ENCODE results near the gene THBS3. TPM values are rescaled to one million over a fixed set of nuclear protein-coding genes. Genes with fewer than 3 reads are reported as not detected.
A peak's percentile ranks its signal among the peaks of the same experiment; 100 is the strongest.

Gene THBS3
- total and polyA plus RNA-seq, 9 of the 15 experiments (the other 6 are each of a cell fraction or from before 2014, with no cell fraction given), result 0.59 to 8.3 (median 3.2) TPM

DNA sequence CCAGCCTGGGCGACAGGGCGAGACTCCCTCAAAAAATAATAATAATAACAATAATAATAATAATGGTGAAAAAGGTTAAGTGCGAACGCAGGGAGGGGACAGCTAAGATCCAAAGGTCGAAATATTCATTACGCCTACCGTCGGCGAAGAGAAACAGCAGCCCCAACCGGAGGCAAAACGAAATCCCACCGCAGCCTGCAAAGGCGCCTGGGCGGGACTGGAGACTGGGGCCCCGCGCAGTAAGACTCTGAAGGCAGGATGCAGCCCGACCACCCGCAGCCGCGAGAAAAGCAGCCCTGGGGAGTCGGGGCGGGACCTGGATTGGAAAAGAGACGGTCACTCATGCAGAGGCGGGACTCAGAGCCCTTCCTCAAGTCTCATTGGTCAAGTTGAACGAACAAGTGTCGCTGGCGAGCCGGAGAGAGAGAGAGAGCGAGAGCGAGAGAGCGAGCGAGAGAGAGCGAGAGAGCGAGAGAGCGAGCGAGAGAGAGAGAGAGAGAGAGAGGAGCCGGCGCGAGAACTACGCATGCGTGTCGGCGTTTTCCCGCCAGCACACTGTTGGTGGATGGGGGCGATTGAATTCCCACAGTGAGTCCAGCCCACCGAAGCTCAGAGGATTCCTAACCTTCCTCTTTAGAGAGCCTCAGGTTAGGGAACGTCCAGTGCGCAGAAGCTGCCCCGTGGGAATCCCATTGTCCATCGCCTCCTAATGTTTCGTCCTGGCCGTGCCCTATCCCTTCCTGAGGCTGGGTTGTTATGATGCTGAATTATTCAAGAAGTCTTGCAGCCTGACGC is 36.9 kb upstream of the THBS3 start (continued):
- TF ChIP-seq, protein P1, sequence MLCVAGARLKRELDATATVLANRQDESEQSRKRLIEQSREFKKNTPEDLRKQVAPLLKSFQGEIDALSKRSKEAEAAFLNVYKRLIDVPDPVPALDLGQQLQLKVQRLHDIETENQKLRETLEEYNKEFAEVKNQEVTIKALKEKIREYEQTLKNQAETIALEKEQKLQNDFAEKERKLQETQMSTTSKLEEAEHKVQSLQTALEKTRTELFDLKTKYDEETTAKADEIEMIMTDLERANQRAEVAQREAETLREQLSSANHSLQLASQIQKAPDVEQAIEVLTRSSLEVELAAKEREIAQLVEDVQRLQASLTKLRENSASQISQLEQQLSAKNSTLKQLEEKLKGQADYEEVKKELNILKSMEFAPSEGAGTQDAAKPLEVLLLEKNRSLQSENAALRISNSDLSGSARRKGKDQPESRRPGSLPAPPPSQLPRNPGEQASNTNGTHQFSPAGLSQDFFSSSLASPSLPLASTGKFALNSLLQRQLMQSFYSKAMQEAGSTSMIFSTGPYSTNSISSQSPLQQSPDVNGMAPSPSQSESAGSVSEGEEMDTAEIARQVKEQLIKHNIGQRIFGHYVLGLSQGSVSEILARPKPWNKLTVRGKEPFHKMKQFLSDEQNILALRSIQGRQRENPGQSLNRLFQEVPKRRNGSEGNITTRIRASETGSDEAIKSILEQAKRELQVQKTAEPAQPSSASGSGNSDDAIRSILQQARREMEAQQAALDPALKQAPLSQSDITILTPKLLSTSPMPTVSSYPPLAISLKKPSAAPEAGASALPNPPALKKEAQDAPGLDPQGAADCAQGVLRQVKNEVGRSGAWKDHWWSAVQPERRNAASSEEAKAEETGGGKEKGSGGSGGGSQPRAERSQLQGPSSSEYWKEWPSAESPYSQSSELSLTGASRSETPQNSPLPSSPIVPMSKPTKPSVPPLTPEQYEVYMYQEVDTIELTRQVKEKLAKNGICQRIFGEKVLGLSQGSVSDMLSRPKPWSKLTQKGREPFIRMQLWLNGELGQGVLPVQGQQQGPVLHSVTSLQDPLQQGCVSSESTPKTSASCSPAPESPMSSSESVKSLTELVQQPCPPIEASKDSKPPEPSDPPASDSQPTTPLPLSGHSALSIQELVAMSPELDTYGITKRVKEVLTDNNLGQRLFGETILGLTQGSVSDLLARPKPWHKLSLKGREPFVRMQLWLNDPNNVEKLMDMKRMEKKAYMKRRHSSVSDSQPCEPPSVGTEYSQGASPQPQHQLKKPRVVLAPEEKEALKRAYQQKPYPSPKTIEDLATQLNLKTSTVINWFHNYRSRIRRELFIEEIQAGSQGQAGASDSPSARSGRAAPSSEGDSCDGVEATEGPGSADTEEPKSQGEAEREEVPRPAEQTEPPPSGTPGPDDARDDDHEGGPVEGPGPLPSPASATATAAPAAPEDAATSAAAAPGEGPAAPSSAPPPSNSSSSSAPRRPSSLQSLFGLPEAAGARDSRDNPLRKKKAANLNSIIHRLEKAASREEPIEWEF (CRISPR knock-in tag; IDR thresholded peaks at IDR 0.05), result peak; percentile 75; the same call in 1 of the 2 replicates
- TF ChIP-seq CTBP1 (IDR thresholded peaks at IDR 0.05; ENCODE audit: borderline replicate concordance) (peak; percentile 96), HIVEP1 (CRISPR knock-in tag; IDR thresholded peaks at IDR 0.05) (peak; percentile 16; the same call in 1 of the 2 replicates), ZBTB49 (CRISPR knock-in tag; IDR thresholded peaks at IDR 0.05; ENCODE audit: borderline replicate concordance) (peak; percentile 45; the same call in 1 of the 2 replicates), NFE2 (IDR thresholded peaks at IDR 0.05; ENCODE audit: low read depth) (no peak; the same call in 1 of the 2 replicates), SRSF9 (IDR thresholded peaks at IDR 0.05; ENCODE audit: borderline replicate concordance, low read depth, low read length) (no peak), ZNF586 (CRISPR knock-in tag; conservative IDR thresholded peaks at IDR 0.05) (no peak), KDM2B (CRISPR knock-in tag; IDR thresholded peaks at IDR 0.05) (peak; percentile 96), NCOA1 (IDR thresholded peaks at IDR 0.05; ENCODE audit: low read depth) (peak; percentile 91), HMGN3 (IDR thresholded peaks at IDR 0.05; ENCODE audit: borderline replicate concordance, extremely low read depth, insufficient read length, low read depth, low read length) (peak; percentile 82), NFRKB (IDR thresholded peaks at IDR 0.05; ENCODE audit: low read depth) (peak; percentile 98), LARP7 (IDR thresholded peaks at IDR 0.05) (peak; percentile 99)
- TF ChIP-seq, protein P2, sequence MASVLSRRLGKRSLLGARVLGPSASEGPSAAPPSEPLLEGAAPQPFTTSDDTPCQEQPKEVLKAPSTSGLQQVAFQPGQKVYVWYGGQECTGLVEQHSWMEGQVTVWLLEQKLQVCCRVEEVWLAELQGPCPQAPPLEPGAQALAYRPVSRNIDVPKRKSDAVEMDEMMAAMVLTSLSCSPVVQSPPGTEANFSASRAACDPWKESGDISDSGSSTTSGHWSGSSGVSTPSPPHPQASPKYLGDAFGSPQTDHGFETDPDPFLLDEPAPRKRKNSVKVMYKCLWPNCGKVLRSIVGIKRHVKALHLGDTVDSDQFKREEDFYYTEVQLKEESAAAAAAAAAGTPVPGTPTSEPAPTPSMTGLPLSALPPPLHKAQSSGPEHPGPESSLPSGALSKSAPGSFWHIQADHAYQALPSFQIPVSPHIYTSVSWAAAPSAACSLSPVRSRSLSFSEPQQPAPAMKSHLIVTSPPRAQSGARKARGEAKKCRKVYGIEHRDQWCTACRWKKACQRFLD (CRISPR knock-in tag; IDR thresholded peaks at IDR 0.05), result peak; percentile 87
- TF ChIP-seq, protein P3, sequence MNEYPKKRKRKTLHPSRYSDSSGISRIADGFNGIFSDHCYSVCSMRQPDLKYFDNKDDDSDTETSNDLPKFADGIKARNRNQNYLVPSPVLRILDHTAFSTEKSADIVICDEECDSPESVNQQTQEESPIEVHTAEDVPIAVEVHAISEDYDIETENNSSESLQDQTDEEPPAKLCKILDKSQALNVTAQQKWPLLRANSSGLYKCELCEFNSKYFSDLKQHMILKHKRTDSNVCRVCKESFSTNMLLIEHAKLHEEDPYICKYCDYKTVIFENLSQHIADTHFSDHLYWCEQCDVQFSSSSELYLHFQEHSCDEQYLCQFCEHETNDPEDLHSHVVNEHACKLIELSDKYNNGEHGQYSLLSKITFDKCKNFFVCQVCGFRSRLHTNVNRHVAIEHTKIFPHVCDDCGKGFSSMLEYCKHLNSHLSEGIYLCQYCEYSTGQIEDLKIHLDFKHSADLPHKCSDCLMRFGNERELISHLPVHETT (CRISPR knock-in tag; conservative IDR thresholded peaks at IDR 0.05 in 1 of 2, IDR thresholded peaks at IDR 0.05 in 1 of 2), result peak in 1 of 2 experiments; percentile 91; a peak in 2 of 4 replicates
- TF ChIP-seq, protein P4, sequence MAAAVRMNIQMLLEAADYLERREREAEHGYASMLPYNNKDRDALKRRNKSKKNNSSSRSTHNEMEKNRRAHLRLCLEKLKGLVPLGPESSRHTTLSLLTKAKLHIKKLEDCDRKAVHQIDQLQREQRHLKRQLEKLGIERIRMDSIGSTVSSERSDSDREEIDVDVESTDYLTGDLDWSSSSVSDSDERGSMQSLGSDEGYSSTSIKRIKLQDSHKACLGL (CRISPR knock-in tag; IDR thresholded peaks at IDR 0.05; ENCODE audit: borderline replicate concordance, poor library complexity, severe bottlenecking), result peak; percentile 35
